Measurements from ENCODE around the gene ATN1. TPM values are rescaled to one million over a fixed set of nuclear protein-coding genes. Genes with fewer than 3 reads are reported as not detected.

ATN1 gene
- total RNA-seq, 1 experiment from 2014 or later, result 144 TPM

- intact Hi-C loops (cut with micrococcal nuclease; ENCODE audit: unreplicated experiment), result loop anchor here (1.0 to 10.0 kb wide), 3 partner anchors 18 to 198 kb away; partner anchors contain the start of genes C12orf57 and PTMS
- Histone ChIP-seq H3K27me3 (replicated peaks; ENCODE audit: insufficient read depth, low read depth, low read length, poor library complexity) (no peaks in the 10 kb centered on the region), H3K27ac (ENCODE audit: low read depth, low read length, poor library complexity, severe bottlenecking) (peak overlapping the region; percentile 96), H3K36me3 (ENCODE audit: insufficient read depth, low read length, poor library complexity, severe bottlenecking) (peaks cover 30% of the 10 kb centered on the region), H3K4me3 (ENCODE audit: low read depth, low read length, poor library complexity, severe bottlenecking) (peak overlapping the region; percentile 35), H3K4me1 (ENCODE audit: insufficient read depth, low read length, poor library complexity, severe bottlenecking) (peaks cover 44% of the 10 kb centered on the region), H3K9me3 (ENCODE audit: low read depth, low read length, poor library complexity, severe bottlenecking) (no peaks in the 10 kb centered on the region)
- DNase-seq (ENCODE audit: low spot score), result no peak
- ChIA-PET CTCF (interaction anchor here (0.9 to 1.2 kb wide), 4 partner anchors 12 to 89 kb away, joined by 3 to 9 read pairs (median 4); partner anchors contain the start of genes PTPN6 and SPSB2), POLR2A (ENCODE audit: low non-redundant PET) (interaction anchor here (0.6 to 2.5 kb wide), 2 partner anchors 18 to 78 kb away, joined by 4 to 19 read pairs; partner anchors contain the start of genes C12orf57 and RNU7-1)
- TF ChIP-seq EZH2 (IDR thresholded peaks at IDR 0.05; ENCODE audit: borderline replicate concordance, low read depth, low read length, poor library complexity, severe bottlenecking) (no peak), CTCF (conservative IDR thresholded peaks at IDR 0.05; ENCODE audit: low read depth, low read length) (no peak)
- BruUV-seq (replicated peaks), result TSS peak; percentile 96
These were observed 34.7 kb downstream of the ATN1 start for GRCh38 chr12:6962285-6963015.

GRCh38 chr12:6963016-6963731, 35.4 kb downstream of the ATN1 start:
- peaks cover 37% of the 10 kb centered on the region for H3K36me3 ChIP-seq (ENCODE audit: insufficient read depth, low read length, poor library complexity, severe bottlenecking)
- ChIA-PET POLR2A (ENCODE audit: low non-redundant PET) (interaction anchor here (0.6 to 2.5 kb wide), 3 partner anchors 19 to 24 kb away, joined by 3 to 19 read pairs (median 6); partner anchors contain the start of genes C12orf57 and RNU7-1), CTCF (no interaction called here)
- peak overlapping the region; percentile 96 for H3K27ac ChIP-seq (ENCODE audit: low read depth, low read length, poor library complexity, severe bottlenecking)
- intact Hi-C loops (cut with micrococcal nuclease; ENCODE audit: unreplicated experiment), result loop anchor here (10.0 kb wide), 1 partner anchor 198 kb away; the partner anchor contains the start of gene PTMS
- H3K4me3 ChIP-seq (ENCODE audit: low read depth, low read length, poor library complexity, severe bottlenecking), result no peak overlapping the region
- H3K9me3 ChIP-seq (ENCODE audit: low read depth, low read length, poor library complexity, severe bottlenecking), result no peaks in the 10 kb centered on the region
- TF ChIP-seq CTCF (conservative IDR thresholded peaks at IDR 0.05; ENCODE audit: low read depth, low read length) (no peak), EZH2 (IDR thresholded peaks at IDR 0.05; ENCODE audit: borderline replicate concordance, low read depth, low read length, poor library complexity, severe bottlenecking) (no peak)
- no peak for DNase-seq (ENCODE audit: low spot score)
- H3K4me1 ChIP-seq (ENCODE audit: insufficient read depth, low read length, poor library complexity, severe bottlenecking), result peaks cover 47% of the 10 kb centered on the region
- no TSS peak for BruUV-seq (replicated peaks)
- H3K27me3 ChIP-seq (replicated peaks; ENCODE audit: insufficient read depth, low read depth, low read length, poor library complexity), result no peaks in the 10 kb centered on the region

GRCh38 chr12:6963791-6964413, 36.1 kb downstream of the ATN1 start:
- H3K27ac ChIP-seq (ENCODE audit: low read depth, low read length, poor library complexity, severe bottlenecking), result peak overlapping the region; percentile 77
- ChIA-PET POLR2A (ENCODE audit: low non-redundant PET) (interaction anchor here (1.0 to 1.9 kb wide), 2 partner anchors 17 to 20 kb away, joined by 3 to 6 read pairs; partner anchors contain the start of genes C12orf57 and RNU7-1), CTCF (interaction anchor here (1.0 to 2.0 kb wide), 4 partner anchors 20 to 94 kb away, joined by 3 to 20 read pairs (median 8); partner anchors contain the start of genes C12orf57 and RNU7-1)
- no TSS peak for BruUV-seq (replicated peaks)
- DNase-seq (ENCODE audit: low spot score), result no peak
- TF ChIP-seq EZH2 (IDR thresholded peaks at IDR 0.05; ENCODE audit: borderline replicate concordance, low read depth, low read length, poor library complexity, severe bottlenecking) (no peak), CTCF (conservative IDR thresholded peaks at IDR 0.05; ENCODE audit: low read depth, low read length) (no peak)
- peaks cover 45% of the 10 kb centered on the region for H3K36me3 ChIP-seq (ENCODE audit: insufficient read depth, low read length, poor library complexity, severe bottlenecking)
- intact Hi-C loops (cut with micrococcal nuclease; ENCODE audit: unreplicated experiment), result loop anchor here (10.0 kb wide), 1 partner anchor 199 kb away; the partner anchor contains the start of gene PTMS
- no peaks in the 10 kb centered on the region for H3K9me3 ChIP-seq (ENCODE audit: low read depth, low read length, poor library complexity, severe bottlenecking)
- peaks cover 54% of the 10 kb centered on the region for H3K4me1 ChIP-seq (ENCODE audit: insufficient read depth, low read length, poor library complexity, severe bottlenecking)
- H3K27me3 ChIP-seq (replicated peaks; ENCODE audit: insufficient read depth, low read depth, low read length, poor library complexity), result no peaks in the 10 kb centered on the region
- no peak overlapping the region for H3K4me3 ChIP-seq (ENCODE audit: low read depth, low read length, poor library complexity, severe bottlenecking)

Data from A673 (cell line).